WERI-Rb-1 (cell line): ENCODE measurements around the gene ADCK2.

Experiments
- DNase-seq: peaks from one replicate; pipeline ENCODE4 v3.0.0-alpha.2; 2020
- H3K27ac ChIP-seq: fragments of 250-450 bp; sonication (Bioruptor Pico); 2 replicates; pipeline ENCODE4 v1.5.1; 2020; ENCODE audit warnings: mild to moderate bottlenecking, moderate library complexity
- H3K27me3 ChIP-seq: fragments of 250-450 bp; sonication (Bioruptor Pico); 2 replicates; pipeline ENCODE4 v1.5.1; 2021; ENCODE audit warnings: mild to moderate bottlenecking, low read depth, moderate library complexity; ENCODE audit not compliant: insufficient read depth, severe bottlenecking
- H3K36me3 ChIP-seq: fragments of 250-450 bp; sonication (Bioruptor Pico); 2 replicates; pipeline ENCODE4 v1.5.1; 2020; ENCODE audit warnings: mild to moderate bottlenecking, moderate library complexity
- H3K4me3 ChIP-seq: 2 replicates; pipeline ENCODE4 v1.5.1; 2011; ENCODE audit warnings: low read depth, mild to moderate bottlenecking, control low read depth, low read length
- H3K9me3 ChIP-seq: fragments of 250-450 bp; sonication (Bioruptor Pico); 2 replicates; pipeline ENCODE4 v1.5.1; 2021; ENCODE audit warnings: mild to moderate bottlenecking, moderate library complexity; ENCODE audit not compliant: severe bottlenecking
- TF ChIP-seq, protein P1 (sequence below): IDR thresholded peaks from 2 replicates; pipeline ENCODE4 v1.5.1; 2011; ENCODE audit warnings: low read depth, mild to moderate bottlenecking, control low read depth, inconsistent platforms, low read length

The ADCK2 gene

GRCh38 chr7:140696680-140697446 lies 24.1 kb downstream of the ADCK2 start, which contains the start of gene NDUFB2:
Gene NDUFB2 (plus strand): TSS chr7:140696708. CDS start chr7:140696745, 37 bp downstream.
- H3K27me3 ChIP-seq = no peaks in the 10 kb centered on the region
- TF ChIP-seq, protein P1, sequence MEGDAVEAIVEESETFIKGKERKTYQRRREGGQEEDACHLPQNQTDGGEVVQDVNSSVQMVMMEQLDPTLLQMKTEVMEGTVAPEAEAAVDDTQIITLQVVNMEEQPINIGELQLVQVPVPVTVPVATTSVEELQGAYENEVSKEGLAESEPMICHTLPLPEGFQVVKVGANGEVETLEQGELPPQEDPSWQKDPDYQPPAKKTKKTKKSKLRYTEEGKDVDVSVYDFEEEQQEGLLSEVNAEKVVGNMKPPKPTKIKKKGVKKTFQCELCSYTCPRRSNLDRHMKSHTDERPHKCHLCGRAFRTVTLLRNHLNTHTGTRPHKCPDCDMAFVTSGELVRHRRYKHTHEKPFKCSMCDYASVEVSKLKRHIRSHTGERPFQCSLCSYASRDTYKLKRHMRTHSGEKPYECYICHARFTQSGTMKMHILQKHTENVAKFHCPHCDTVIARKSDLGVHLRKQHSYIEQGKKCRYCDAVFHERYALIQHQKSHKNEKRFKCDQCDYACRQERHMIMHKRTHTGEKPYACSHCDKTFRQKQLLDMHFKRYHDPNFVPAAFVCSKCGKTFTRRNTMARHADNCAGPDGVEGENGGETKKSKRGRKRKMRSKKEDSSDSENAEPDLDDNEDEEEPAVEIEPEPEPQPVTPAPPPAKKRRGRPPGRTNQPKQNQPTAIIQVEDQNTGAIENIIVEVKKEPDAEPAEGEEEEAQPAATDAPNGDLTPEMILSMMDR = no peak
- peaks cover 31% of the 10 kb centered on the region for H3K36me3 ChIP-seq
- H3K9me3 ChIP-seq = no peaks in the 10 kb centered on the region
- H3K27ac ChIP-seq = peak within 1 kb of the TSS; percentile 97
- peak; percentile 89 for DNase-seq
- peak within 1 kb of the TSS; percentile 82 for H3K4me3 ChIP-seq

DNA sequence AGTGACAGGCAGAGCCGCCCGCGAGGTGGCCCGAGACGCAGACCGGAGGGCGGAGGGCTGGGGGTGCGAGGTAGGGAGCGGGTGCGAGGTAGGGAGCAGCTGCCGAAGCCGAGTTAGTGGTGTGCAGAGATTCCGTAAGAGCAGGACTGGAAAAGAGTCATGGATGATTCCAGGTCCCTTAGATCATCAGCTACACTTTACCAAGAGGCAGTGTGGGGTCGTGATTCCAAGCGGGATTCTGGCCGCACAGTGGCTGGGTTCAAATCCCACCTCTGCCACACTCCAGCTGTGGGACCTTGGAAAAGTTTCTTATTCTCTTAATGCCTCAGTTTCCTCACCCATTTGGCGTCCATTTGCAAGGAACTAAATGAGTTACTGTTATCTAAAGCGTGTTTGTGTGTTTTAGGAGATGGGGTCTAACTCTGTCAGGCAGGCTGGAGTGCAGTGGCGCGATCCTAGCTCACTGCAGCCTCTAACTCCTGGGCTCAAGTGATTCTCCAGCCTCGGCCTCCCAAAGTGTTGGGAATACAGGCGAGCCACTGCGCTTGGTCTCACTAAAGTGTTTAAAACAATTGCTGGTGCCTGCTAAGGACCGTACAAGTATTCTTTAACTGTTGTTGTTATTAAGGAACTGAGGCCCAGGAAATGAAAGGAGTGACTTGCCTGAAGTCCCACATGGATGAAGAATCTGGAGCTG lies 24.9 kb downstream of the ADCK2 start:
- Histone ChIP-seq H3K36me3 (peaks cover 25% of the 10 kb centered on the region), H3K27me3 (no peaks in the 10 kb centered on the region), H3K4me3 (peak overlapping the region; percentile 82), H3K27ac (peak overlapping the region; percentile 97), H3K9me3 (no peaks in the 10 kb centered on the region)
- TF ChIP-seq, protein P1 = 0 out of 2 replicates have a peak, but pooled peaks have one; percentile 3
- DNase-seq = no peak

GRCh38 chr7:140698477-140698876 lies 25.7 kb downstream of the ADCK2 start:
- Histone ChIP-seq H3K27me3 (no peaks in the 10 kb centered on the region), H3K36me3 (peaks cover 26% of the 10 kb centered on the region), H3K4me3 (no peak overlapping the region), H3K27ac (no peak overlapping the region), H3K9me3 (no peaks in the 10 kb centered on the region)
- TF ChIP-seq, protein P1 = no peak
- DNase-seq = no peak

- no peak overlapping the region for H3K4me3 ChIP-seq
- TF ChIP-seq, protein P1 = no peak
- no peak for DNase-seq
- no peak overlapping the region for H3K27ac ChIP-seq
- H3K36me3 ChIP-seq = peaks cover 42% of the 10 kb centered on the region
- no peaks in the 10 kb centered on the region for H3K9me3 ChIP-seq
- no peaks in the 10 kb centered on the region for H3K27me3 ChIP-seq
Measured at GRCh38 chr7:140702774-140703173, 30.0 kb downstream of the ADCK2 start.

DNA sequence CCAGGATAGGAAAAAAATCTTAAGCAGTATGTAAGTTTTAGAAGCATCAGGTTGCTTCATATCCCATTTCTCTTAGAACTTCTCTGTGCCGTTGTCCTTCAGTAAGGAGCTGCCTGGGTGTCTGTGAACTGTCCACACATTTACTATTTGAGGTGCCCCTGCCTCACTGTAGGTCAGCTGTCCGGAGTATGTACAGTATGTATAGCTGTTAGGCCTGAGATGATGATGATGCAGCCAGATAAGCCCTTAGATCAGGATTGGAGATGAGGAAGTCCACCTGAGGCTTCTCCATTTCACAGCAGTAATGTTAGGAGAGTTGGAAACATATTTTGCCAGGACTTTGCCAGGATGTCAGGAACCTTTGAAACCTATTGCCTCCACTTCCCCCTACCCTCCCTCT lies 31.5 kb downstream of the ADCK2 start:
- H3K4me3 ChIP-seq = no peak overlapping the region
- H3K36me3 ChIP-seq = peaks cover 38% of the 10 kb centered on the region
- TF ChIP-seq, protein P1 = no peak

More for the DNA sequence above, 31.5 kb downstream of the ADCK2 start:
- Histone ChIP-seq H3K27me3 (no peaks in the 10 kb centered on the region), H3K27ac (no peak overlapping the region), H3K9me3 (no peaks in the 10 kb centered on the region)
- DNase-seq = no peak
